Fibroblast of lung (primary cell): ENCODE results near the gene SPINT2. TPM values are rescaled to one million over a fixed set of nuclear protein-coding genes. Genes with fewer than 3 reads are reported as not detected.

Experiments
- DNase-seq, 2 donors: peaks; one replicate each; pipeline versions ENCODE4 v3.0.0 to v3.0.0-alpha.2; 2010; ENCODE audit warnings: low read depth in 2 of 2
- H2AFZ ChIP-seq: 2 replicates; pipeline ENCODE4 v1.5.1; 2012; ENCODE audit warnings: low read length, control low read depth, inconsistent platforms
- H3K27ac ChIP-seq: 2 replicates; pipeline ENCODE4 v1.5.1; 2011; ENCODE audit warnings: low read length, control low read depth; ENCODE audit not compliant: insufficient read depth
- H3K27me3 ChIP-seq: 2 replicates; pipeline ENCODE4 v1.5.1; 2011; ENCODE audit warnings: mild to moderate bottlenecking, low read length; ENCODE audit not compliant: control insufficient read depth, insufficient read depth
- H3K36me3 ChIP-seq: 2 replicates; pipeline ENCODE4 v1.5.1; 2011; ENCODE audit warnings: low read length; ENCODE audit not compliant: control insufficient read depth, insufficient read depth
- H3K4me1 ChIP-seq: 2 replicates; pipeline ENCODE4 v1.5.1; 2011; ENCODE audit warnings: low read length; ENCODE audit not compliant: control insufficient read depth, insufficient read depth; ENCODE audit errors: extremely low read depth
- H3K4me2 ChIP-seq: 2 replicates; pipeline ENCODE4 v1.5.1; 2011; ENCODE audit warnings: low read length, control low read depth; ENCODE audit not compliant: insufficient read depth; ENCODE audit errors: extremely low read depth
- H3K4me3 ChIP-seq, 4 experiments: fragments of 200-600 bp in 1 of 4; sonication (generic) in 1 of 4; replicated peaks in 1 of 4; 2 replicates each; pipeline ENCODE4 v1.5.1; 2011 to 2016; ENCODE audit warnings: low read length in 4 of 4, low read depth in 3 of 4, mild to moderate bottlenecking in 3 of 4, control low read depth in 2 of 4, inconsistent platforms in 1 of 4, mixed read lengths in 1 of 4; ENCODE audit not compliant: insufficient read depth in 1 of 4; ENCODE audit errors: control extremely low read depth in 1 of 4
- H3K79me2 ChIP-seq: 2 replicates; pipeline ENCODE4 v1.5.1; 2012; ENCODE audit warnings: mild to moderate bottlenecking, low read length, inconsistent platforms; ENCODE audit not compliant: control insufficient read depth, insufficient read depth
- H3K9ac ChIP-seq: 2 replicates; pipeline ENCODE4 v1.5.1; 2011; ENCODE audit warnings: mild to moderate bottlenecking, low read length, control low read depth; ENCODE audit not compliant: insufficient read depth
- H3K9me3 ChIP-seq: 2 replicates; pipeline ENCODE4 v1.5.1; 2012; ENCODE audit warnings: low read depth, low read length; ENCODE audit not compliant: control insufficient read depth, insufficient read depth
- H4K20me1 ChIP-seq: 2 replicates; pipeline ENCODE4 v1.5.1; 2011; ENCODE audit warnings: low read length; ENCODE audit not compliant: control insufficient read depth, insufficient read depth; ENCODE audit errors: extremely low read depth
- CTCF ChIP-seq, 2 donors: IDR thresholded peaks in 1 of 2; conservative IDR thresholded peaks in 1 of 2; 1 replicate in 1 of 2; 2 replicates in 1 of 2; pipeline ENCODE4 v1.5.1; 2011 to 2012; ENCODE audit warnings: low read length in 2 of 2, control low read depth in 1 of 2, inconsistent platforms in 1 of 2, low read depth in 1 of 2, mild to moderate bottlenecking in 1 of 2
- EZH2 ChIP-seq: IDR thresholded peaks from 2 replicates; pipeline ENCODE4 v1.5.1; 2012; ENCODE audit warnings: low read length, control low read depth, mild to moderate bottlenecking; ENCODE audit errors: missing control alignments
- polyA plus RNA-seq, 2 donors: library from polyadenylated mRNA; depleted of rRNA in 1 of 2; stranded (reverse) in 1 of 2; unstranded in 1 of 2; fragments of >200 nt; gene quantifications; 2 replicates each; pipeline ENCODE4 v1.2.1, GENCODE V29; 2011 to 2012; ENCODE audit warnings: missing spikeins in 1 of 2
- total RNA-seq: library from RNA; depleted of rRNA; stranded (reverse); fragments of >200 nt; gene quantifications from 2 replicates; pipeline ENCODE4 v1.2.1, GENCODE V29; 2014

The SPINT2 gene
- total and polyA plus RNA-seq, 2 donors (not counting 1 experiment from before 2014, with no cell fraction given), result 4.5 to 4.6 TPM

- H3K27ac ChIP-seq, result no peak overlapping the region
- TF ChIP-seq CTCF (conservative IDR thresholded peaks at IDR 0.05 in 1 of 2, IDR thresholded peaks at IDR 0.05 in 1 of 2; ENCODE audit: low read depth in 1 of 2, low read length in 2 of 2), result no peak
- no peak for TF ChIP-seq EZH2
- no peak overlapping the region for H3K4me2 ChIP-seq
- H3K27me3 ChIP-seq, result no peaks in the 10 kb centered on the region
- H3K9ac ChIP-seq, result no peak overlapping the region
- peaks cover 8% of the 10 kb centered on the region for H3K4me1 ChIP-seq
- no peak overlapping the region for H3K4me3 ChIP-seq
- H2AFZ ChIP-seq, result no peak overlapping the region
- no peaks in the 10 kb centered on the region for H3K9me3 ChIP-seq
- peak in 1 of 2 donors; percentile 36 for DNase-seq
- no peaks in the 10 kb centered on the region for H4K20me1 ChIP-seq
- no peaks in the 10 kb centered on the region for H3K79me2 ChIP-seq
- peaks cover 21% of the 10 kb centered on the region for H3K36me3 ChIP-seq
These were observed 40.6 kb downstream of the SPINT2 start for GRCh38 chr19:38304866-38305429.

DNA sequence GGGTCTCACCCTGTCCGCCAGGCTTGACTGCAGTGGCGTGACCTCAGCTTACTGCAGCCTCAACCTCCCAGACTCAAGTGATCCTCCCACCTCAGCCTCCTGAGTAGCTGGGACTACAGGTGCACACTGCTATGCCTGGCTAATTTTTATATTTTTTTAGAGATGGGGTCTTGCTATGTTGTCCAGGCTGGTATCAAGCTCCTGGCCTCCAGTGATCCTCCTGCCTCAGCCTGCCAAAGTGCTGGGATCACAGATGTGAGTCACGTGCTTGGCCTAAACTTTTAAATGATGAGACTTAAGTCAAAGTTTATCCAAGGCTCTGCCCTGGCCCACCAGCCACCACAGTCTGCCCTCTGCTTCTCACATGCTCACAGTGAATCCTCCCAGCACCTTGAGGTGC lies 41.9 kb downstream of the SPINT2 start:
- Histone ChIP-seq H3K9ac (no peak overlapping the region), H3K9me3 (no peaks in the 10 kb centered on the region)

GRCh38 chr19:38307076-38307475 lies 42.7 kb downstream of the SPINT2 start:
- H2AFZ ChIP-seq, result no peak overlapping the region
- H3K4me1 ChIP-seq, result no peaks in the 10 kb centered on the region
- no peak overlapping the region for H3K4me3 ChIP-seq

More for the DNA sequence above, 41.9 kb downstream of the SPINT2 start:
- DNase-seq, result no peak
- Histone ChIP-seq H3K79me2 (peaks cover 3% of the 10 kb centered on the region), H3K36me3 (peaks cover 21% of the 10 kb centered on the region), H3K4me2 (no peak overlapping the region), H3K27ac (no peak overlapping the region), H2AFZ (no peak overlapping the region), H3K4me1 (peaks cover 3% of the 10 kb centered on the region), H4K20me1 (no peaks in the 10 kb centered on the region), H3K27me3 (no peaks in the 10 kb centered on the region), H3K4me3 (no peak overlapping the region)
- TF ChIP-seq EZH2 (no peak), CTCF (conservative IDR thresholded peaks at IDR 0.05 in 1 of 2, IDR thresholded peaks at IDR 0.05 in 1 of 2; ENCODE audit: low read depth in 1 of 2, low read length in 2 of 2) (no peak)

More at GRCh38 chr19:38307076-38307475, 42.7 kb downstream of the SPINT2 start:
- no peak overlapping the region for H3K27ac ChIP-seq
- no peak overlapping the region for H3K9ac ChIP-seq
- H4K20me1 ChIP-seq, result no peaks in the 10 kb centered on the region
- no peak overlapping the region for H3K4me2 ChIP-seq
- no peaks in the 10 kb centered on the region for H3K27me3 ChIP-seq
- DNase-seq, result no peak
- H3K79me2 ChIP-seq, result peaks cover 5% of the 10 kb centered on the region
- peaks cover 21% of the 10 kb centered on the region for H3K36me3 ChIP-seq
- no peaks in the 10 kb centered on the region for H3K9me3 ChIP-seq
- no peak for TF ChIP-seq EZH2
- TF ChIP-seq CTCF (conservative IDR thresholded peaks at IDR 0.05 in 1 of 2, IDR thresholded peaks at IDR 0.05 in 1 of 2; ENCODE audit: low read depth in 1 of 2, low read length in 2 of 2), result no peak
